ENCODE data around the gene MCRS1. TPM values are rescaled to one million over a fixed set of nuclear protein-coding genes. Genes with fewer than 3 reads are reported as not detected.

Gene MCRS1
- total RNA-seq, 2 donors from 2014 or later = 97.5 to 98.9 TPM

DNA sequence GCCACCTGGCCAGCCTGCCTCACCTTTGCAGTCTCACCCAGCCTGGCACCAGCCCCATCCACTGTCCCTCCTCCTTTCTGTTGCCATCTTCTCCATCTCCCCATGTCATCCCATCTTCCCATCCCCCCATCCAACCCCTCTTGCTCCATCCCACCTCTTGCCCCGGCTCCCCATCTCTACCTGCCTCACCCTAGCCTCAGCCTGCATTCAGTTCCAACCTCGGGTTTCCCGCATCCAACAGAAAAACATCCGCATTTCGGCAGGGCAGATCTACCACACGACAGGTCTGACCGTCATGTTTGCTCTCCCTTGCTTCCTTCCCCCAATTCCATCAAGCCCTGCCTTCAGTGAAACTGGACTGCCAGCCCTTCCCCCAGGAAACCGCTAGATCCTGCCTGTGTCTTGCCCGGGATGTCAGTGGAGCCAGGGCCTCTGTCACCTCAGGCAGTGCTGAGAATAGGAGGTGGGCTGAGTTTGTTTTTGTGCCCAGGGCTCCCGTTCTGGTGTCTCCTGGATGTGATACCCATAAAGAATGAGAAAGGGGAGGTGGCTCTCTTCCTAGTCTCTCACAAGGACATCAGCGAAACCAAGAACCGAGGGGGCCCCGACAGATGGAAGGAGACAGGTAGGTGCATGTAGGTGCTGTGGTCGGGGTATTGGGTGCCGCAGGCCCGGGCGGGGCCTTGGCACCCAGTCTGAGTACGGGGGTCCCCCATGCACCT lies 26.6 kb downstream of the MCRS1 start:
- DNase-seq = peak; percentile 53
- Histone ChIP-seq H3K27me3 (ENCODE audit: control insufficient read depth, insufficient read depth, low read length, poor library complexity, severe bottlenecking) (peaks cover 98% of the 10 kb centered on the region), H3K9me3 (ENCODE audit: control insufficient read depth, low read length) (no peaks in the 10 kb centered on the region), H3K4me3 (ENCODE audit: low read length) (no peak overlapping the region), H3K4me1 (ENCODE audit: control insufficient read depth, insufficient read depth, low read length) (no peaks in the 10 kb centered on the region), H3K9ac (ENCODE audit: extremely low read depth, low read length, poor library complexity, severe bottlenecking) (no peak overlapping the region), H3K27ac (ENCODE audit: low read depth, low read length) (no peak overlapping the region), H3K36me3 (ENCODE audit: control insufficient read depth, insufficient read depth, low read length) (no peaks in the 10 kb centered on the region)
- Mint-ChIP-seq H3K36me3 (ENCODE audit: low read depth) (no peaks in the 10 kb centered on the region), H3K9me3 (no peaks in the 10 kb centered on the region), H3K4me1 (peaks cover 17% of the 10 kb centered on the region), H3K4me3 (no peak overlapping the region), H3K27me3 (ENCODE audit: insufficient read depth) (peaks cover 95% of the 10 kb centered on the region), H3K27ac (no peak overlapping the region)
- WGBS, 2 experiments (ENCODE audit: insufficient coverage in 1 of 2, insufficient read length in 1 of 2) = 82 to 87% methylated on average over 11 to 18 of the region's 18 CpGs
- TF ChIP-seq, protein P1, sequence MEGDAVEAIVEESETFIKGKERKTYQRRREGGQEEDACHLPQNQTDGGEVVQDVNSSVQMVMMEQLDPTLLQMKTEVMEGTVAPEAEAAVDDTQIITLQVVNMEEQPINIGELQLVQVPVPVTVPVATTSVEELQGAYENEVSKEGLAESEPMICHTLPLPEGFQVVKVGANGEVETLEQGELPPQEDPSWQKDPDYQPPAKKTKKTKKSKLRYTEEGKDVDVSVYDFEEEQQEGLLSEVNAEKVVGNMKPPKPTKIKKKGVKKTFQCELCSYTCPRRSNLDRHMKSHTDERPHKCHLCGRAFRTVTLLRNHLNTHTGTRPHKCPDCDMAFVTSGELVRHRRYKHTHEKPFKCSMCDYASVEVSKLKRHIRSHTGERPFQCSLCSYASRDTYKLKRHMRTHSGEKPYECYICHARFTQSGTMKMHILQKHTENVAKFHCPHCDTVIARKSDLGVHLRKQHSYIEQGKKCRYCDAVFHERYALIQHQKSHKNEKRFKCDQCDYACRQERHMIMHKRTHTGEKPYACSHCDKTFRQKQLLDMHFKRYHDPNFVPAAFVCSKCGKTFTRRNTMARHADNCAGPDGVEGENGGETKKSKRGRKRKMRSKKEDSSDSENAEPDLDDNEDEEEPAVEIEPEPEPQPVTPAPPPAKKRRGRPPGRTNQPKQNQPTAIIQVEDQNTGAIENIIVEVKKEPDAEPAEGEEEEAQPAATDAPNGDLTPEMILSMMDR (conservative IDR thresholded peaks at IDR 0.05) = no peak

DNA sequence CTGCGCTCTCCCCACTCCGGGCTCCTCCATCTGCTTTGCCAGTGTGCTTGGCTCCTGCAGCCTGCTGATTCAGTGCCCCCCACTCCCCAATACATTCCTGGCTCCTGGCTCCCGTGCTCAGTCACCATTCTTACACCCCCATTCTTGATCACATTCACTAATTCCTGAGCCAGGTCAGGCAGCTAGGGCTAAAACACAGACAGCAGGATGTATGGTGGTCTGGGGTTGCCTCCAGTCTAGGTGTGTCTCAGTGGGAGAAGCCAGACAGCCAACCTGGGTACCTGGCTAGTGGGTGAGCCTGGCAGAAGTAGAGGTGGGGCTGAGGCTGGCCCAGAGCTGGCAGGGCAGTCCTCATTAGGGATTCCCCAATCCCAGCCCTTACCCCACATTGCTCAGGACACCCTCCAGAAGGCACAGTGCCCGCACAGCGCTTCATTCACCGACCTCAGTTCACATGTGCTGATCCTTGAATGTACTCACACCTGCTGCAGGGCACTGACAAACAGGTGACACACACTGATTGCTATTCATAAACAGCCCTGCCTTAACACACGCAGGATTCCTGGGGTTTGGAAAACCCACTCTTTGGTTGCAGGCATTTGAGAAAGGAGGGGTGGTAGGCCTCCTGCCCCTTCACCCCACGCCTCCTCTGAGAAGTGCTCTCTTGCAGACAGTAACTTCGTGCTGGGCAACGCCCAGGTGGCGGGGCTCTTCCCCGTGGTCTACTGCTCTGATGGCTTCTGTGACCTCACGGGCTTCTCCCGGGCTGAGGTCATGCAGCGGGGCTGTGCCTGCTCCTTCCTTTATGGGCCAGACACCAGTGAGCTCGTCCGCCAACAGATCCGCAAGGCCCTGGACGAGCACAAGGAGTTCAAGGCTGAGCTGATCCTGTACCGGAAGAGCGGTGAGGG lies 27.5 kb downstream of the MCRS1 start:
- peak overlapping the region; percentile 38 for H3K4me3 Mint-ChIP-seq
- 65 to 67% methylated on average over 19 to 21 of the region's 21 CpGs for WGBS, 2 experiments (ENCODE audit: insufficient coverage in 1 of 2, insufficient read length in 1 of 2)
- H3K27me3 ChIP-seq (ENCODE audit: control insufficient read depth, insufficient read depth, low read length, poor library complexity, severe bottlenecking) = peaks cover 98% of the 10 kb centered on the region
- H3K4me1 Mint-ChIP-seq = peaks cover 15% of the 10 kb centered on the region
- H3K4me1 ChIP-seq (ENCODE audit: control insufficient read depth, insufficient read depth, low read length) = no peaks in the 10 kb centered on the region
- peaks cover 95% of the 10 kb centered on the region for H3K27me3 Mint-ChIP-seq (ENCODE audit: insufficient read depth)
- H3K4me3 ChIP-seq (ENCODE audit: low read length) = no peak overlapping the region
- no peak overlapping the region for H3K27ac ChIP-seq (ENCODE audit: low read depth, low read length)
- no peaks in the 10 kb centered on the region for H3K9me3 ChIP-seq (ENCODE audit: control insufficient read depth, low read length)
- H3K36me3 Mint-ChIP-seq (ENCODE audit: low read depth) = no peaks in the 10 kb centered on the region
- H3K36me3 ChIP-seq (ENCODE audit: control insufficient read depth, insufficient read depth, low read length) = no peaks in the 10 kb centered on the region
- H3K9me3 Mint-ChIP-seq = no peaks in the 10 kb centered on the region
- peak; percentile 65 for DNase-seq
- H3K9ac ChIP-seq (ENCODE audit: extremely low read depth, low read length, poor library complexity, severe bottlenecking) = no peak overlapping the region
- H3K27ac Mint-ChIP-seq = no peak overlapping the region
- TF ChIP-seq, protein P1 (conservative IDR thresholded peaks at IDR 0.05) = no peak

DNA sequence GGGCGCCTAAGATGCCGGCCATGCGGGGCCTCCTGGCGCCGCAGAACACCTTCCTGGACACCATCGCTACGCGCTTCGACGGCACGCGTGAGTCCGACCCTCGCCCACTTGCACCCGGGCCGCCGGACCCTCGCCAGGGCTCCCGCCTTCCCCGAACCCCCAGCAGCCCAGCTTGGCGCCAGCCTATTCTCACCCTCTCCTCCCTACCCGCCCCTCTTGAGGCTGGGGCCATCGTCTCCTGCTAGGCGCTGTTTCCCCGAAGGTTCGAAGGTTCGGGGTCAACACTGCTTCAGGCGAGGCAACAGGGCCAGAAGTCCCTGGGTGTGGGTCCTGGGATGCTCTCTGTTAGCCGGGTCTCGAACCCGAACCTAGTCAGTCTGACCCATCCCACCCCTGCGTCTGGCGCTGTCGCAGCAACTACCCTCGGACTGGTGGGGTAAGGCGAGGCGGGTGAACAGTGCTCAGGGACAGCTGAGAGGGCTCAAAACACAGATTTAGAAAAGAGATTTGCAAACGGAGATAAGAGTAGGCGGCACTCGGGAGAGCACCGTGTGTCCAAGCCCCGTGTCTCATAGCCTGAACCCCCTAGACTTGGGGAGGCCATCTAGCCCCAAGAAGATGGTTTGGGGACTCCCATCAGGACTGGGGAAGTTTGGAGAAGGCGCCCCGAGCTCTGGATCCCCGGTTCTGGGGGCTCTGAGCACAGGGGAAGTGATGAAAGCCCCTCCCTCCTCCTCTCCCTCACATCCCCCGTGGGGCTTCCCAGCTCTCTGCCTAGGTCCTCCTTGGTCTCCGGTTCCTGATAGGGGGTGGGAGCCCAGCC lies 28.3 kb downstream of the MCRS1 start:
- peaks cover 95% of the 10 kb centered on the region for H3K27me3 Mint-ChIP-seq (ENCODE audit: insufficient read depth)
- H3K4me1 Mint-ChIP-seq = peaks cover 10% of the 10 kb centered on the region
- H3K27ac ChIP-seq (ENCODE audit: low read depth, low read length) = no peak overlapping the region
- H3K36me3 Mint-ChIP-seq (ENCODE audit: low read depth) = no peaks in the 10 kb centered on the region
- H3K27ac Mint-ChIP-seq = no peak overlapping the region
- H3K4me3 ChIP-seq (ENCODE audit: low read length) = no peak overlapping the region
- TF ChIP-seq, protein P1 (conservative IDR thresholded peaks at IDR 0.05) = no peak
- H3K36me3 ChIP-seq (ENCODE audit: control insufficient read depth, insufficient read depth, low read length) = no peaks in the 10 kb centered on the region
- H3K27me3 ChIP-seq (ENCODE audit: control insufficient read depth, insufficient read depth, low read length, poor library complexity, severe bottlenecking) = peaks cover 98% of the 10 kb centered on the region
- no peaks in the 10 kb centered on the region for H3K9me3 Mint-ChIP-seq
- H3K9me3 ChIP-seq (ENCODE audit: control insufficient read depth, low read length) = no peaks in the 10 kb centered on the region
- H3K4me3 Mint-ChIP-seq = peak overlapping the region; percentile 38
- H3K9ac ChIP-seq (ENCODE audit: extremely low read depth, low read length, poor library complexity, severe bottlenecking) = no peak overlapping the region
- no peaks in the 10 kb centered on the region for H3K4me1 ChIP-seq (ENCODE audit: control insufficient read depth, insufficient read depth, low read length)
- WGBS, 2 experiments (ENCODE audit: insufficient coverage in 1 of 2, insufficient read length in 1 of 2) = 14 to 25% methylated on average over 29 to 47 of the region's 47 CpGs
- peak; percentile 67 for DNase-seq
